HG03045 (cell line): Measurements from ENCODE around the gene ARL8A.
"Not testable (repeated sequence)": the region's sequence is repeated elsewhere in the genome, so short reads cannot be mapped to it uniquely, and the experiment has no call there.

ENCODE experiments used
- ATAC-seq: cut with Tn5 transposase; IDR thresholded peaks from one replicate; pipeline ENCODE4 v1.9.1; 2021; ENCODE audit warnings: mild to moderate bottlenecking, moderate library complexity; ENCODE audit not compliant: unreplicated experiment

Gene ARL8A

DNA sequence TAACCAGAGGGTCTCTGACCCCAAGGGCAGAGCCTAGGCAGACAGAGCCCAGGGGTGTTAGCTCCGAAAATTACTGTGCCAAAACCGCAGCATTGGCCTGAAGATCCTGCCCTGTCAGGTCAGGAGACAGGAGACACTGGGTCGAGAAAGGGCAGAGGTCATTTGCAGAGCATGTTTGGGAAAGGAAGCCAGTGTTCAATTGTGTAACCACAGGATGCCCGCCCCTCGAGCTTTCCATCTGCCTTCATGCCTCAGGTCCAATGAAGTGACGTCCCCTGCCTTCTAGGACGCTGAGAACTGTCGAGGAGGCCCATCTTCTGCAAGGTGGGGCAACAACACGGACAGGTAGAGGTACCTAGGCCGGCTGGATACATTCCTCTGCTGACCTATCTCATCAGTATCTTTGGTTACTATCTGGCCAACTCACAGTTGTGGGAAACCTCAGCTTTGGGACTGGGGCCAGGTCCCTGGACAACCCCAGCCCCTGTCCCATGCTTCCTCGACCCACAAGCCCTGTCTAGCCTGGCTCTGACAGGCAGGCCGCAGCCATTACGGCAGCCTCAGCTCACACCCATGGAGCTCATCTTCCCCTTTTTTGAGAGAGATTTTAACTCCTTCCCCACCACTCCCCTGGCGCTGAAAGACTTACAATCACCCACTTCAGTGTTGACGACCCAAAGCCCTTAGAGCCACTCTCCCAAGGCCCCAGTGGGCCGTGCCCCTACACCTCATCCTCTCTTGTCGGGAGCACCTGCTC is 1.3 kb downstream of the ARL8A start:
- peak; percentile 7 for ATAC-seq

DNA sequence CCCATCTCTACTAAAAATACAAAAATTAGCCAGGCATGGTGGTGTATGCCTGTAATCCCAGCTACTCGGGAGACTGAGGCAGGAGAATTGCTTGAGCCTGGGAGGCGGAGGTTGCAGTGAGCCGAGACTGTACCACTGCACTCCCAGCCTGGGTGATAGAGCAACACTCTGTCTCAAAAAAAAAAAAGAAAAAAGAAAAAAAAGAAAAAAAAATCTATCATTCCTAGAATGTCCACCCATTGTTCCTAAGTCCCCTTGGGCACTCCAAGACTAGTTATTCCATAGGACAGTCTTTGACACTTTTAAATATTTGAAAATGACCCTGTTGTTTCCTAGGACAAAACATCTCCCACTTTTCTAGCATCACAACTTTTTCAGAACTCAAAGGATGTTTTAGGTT is 3.1 kb downstream of the ARL8A start:
- ATAC-seq = not testable (repeated sequence)

DNA sequence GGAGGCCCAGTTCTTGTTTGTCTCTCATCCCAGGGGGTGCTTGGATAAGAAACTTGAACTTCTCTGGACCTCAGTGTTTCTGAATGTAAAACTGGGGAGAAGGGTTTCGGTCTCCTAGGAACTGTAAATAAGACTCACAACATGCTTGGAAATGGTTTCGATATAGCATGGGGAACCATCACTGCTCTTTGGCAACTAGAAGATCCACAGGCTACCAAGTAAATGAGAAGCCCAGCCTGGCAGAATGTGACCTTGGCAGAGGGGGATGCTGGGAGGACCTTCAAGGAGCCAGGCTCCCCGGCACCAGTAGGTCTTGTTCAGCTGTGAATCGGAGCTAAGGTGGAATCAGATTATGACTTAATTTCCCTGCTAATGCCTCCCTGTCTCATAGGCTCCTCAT is 3.7 kb downstream of the ARL8A start:
- ATAC-seq = no peak

DNA sequence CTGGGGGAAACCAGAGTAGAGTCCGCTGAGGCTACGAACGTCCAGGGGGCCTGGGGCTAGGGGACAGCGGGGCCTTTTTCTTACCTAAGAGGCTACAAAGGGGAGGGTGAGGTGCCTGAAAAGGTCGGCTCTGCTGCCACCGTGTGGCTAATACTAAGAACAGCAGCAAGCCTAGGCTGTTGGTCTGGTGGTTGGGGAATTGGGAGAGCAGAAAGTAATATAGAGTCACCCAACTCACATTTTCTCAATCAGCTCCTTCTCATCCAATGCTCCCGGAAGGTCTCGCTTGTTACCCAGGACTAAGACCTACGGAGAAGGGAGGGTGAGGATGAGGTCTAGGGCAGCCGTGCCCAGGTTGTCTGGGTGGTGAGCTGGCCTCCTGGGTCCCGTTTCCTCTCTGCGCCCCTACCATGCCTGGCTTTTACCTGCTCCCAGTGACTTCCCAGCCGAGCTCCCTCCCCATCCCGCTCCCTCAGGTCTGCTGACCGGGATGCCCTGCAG is 9.3 kb downstream of the ARL8A start:
- peak; percentile 53 for ATAC-seq

DNA sequence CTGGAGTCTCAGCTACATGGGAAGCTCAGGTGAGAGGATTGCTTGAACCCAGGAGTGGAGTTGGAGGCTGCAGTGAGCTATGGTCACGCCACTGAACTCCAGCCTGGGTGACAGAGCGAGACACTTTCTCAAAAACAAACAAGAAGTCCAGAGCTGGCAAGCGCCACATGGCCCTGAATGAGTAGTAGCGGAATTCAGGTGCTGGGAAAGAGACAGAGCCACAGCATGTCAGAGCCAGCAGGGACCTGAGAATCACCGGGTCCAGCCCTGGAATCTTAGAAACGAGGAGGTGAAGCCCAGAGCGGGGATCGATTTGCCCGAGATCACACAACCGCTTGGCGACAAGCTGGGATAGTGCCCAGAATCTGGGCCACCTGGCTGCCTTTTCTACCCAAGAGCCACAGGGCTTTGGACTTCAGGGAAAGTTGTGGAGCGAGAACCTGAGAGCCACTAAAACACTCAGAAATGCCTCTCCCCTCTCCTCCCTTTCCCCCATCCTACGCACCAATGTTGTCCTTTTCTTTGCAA is 9.8 kb downstream of the ARL8A start:
- ATAC-seq = no peak

DNA sequence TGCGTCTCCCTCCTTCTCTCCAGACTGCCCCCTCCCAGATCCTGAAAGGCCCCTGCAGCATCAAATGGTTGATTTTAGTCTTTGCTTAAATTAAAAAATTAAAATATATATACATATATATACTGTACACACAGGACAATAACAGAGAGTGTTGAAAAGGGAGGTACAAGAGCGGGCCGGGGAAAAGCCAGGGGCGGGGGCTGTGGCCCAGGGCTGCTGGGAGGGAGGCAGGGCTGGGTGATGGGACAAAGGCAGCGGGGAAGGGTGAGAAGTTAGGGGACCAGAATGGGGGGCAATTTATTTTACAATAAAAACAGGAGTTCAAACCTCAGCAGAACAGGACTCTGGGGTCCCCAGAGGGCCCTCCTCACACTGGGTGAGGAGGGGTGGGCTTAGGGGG is 10.5 kb downstream of the ARL8A start:
- no peak for ATAC-seq

DNA sequence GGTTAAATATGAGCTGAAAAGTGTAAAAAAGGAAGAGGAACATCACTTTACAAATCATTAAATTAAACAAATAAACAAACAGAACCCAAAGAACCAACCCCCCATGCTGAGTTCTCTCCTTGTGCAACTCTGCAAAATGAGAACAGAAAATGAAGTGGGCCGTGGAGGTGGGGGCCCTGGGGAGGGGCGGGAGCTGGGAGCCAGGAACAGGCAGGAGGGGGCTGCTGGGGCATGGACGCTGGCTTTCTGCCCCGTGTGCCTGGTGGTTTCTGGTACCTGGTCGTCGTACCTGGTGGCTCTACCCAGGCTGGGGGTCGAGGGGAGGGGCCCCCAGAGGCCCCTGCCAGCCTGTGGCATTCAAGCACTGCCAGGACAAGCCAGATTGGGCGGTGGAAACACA is 11.0 kb downstream of the ARL8A start:
- ATAC-seq = no peak

DNA sequence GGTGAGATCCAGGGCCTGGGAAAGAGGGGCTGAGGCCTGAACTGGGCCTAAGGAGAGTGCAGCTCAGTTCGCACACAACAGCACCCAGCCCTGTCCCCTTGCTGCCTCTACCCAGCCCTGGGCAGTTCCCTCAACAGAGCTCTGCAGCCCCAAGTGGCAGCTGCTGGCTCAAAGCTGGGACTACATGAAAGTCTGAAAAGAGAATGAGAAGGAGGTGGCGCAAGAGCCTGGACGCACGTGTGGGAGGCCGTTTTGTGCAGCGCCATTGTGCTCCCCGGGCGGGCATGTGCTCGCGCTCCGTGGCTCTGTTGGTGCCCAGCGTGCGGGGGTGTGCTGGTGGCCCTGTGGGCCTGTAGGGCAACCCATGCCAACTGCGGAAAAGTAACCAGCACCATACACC is 11.5 kb downstream of the ARL8A start:
- ATAC-seq = no peak

DNA sequence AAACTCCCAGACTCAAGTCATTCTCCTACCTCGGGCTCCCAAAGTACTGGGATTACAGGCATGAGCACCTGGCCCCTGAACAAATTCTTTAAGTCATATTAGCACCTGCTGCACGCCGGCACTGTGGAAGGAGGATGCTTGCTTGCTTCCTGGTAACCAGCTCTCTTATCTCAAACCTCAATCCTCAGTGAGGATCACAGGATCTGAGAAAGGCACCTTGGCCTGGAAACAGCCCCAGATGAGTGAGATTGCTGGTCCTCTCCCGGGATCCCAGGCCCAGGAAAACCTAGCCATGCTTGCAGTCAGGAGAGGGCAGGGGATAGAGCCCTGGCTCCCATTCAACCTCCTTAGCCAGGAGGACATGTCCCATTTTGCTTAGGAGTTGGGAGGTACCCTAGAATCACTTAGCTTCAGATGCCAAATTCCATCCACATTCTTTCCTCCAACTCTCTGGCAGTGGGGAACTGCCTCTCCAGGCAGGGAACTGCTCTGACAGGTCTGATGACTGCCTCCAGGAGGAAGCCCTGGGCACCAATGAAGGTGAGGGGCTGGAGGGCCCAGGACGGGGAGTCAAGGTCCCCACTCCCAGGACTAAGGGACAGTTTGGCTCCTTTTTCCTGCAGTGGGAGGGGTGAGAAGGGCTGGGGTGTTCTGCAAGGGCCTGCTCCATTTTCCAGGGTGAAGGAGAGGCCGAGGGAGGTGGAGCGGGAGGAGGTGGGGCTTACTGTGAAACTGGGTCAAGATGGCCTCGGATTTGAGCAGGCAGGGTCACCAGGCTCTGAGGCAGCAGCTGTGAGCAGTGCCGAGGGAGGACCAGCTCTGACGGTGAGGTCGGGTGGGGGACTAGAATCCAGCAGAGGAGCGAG is 12.3 kb downstream of the ARL8A start:
- ATAC-seq = no peak

DNA sequence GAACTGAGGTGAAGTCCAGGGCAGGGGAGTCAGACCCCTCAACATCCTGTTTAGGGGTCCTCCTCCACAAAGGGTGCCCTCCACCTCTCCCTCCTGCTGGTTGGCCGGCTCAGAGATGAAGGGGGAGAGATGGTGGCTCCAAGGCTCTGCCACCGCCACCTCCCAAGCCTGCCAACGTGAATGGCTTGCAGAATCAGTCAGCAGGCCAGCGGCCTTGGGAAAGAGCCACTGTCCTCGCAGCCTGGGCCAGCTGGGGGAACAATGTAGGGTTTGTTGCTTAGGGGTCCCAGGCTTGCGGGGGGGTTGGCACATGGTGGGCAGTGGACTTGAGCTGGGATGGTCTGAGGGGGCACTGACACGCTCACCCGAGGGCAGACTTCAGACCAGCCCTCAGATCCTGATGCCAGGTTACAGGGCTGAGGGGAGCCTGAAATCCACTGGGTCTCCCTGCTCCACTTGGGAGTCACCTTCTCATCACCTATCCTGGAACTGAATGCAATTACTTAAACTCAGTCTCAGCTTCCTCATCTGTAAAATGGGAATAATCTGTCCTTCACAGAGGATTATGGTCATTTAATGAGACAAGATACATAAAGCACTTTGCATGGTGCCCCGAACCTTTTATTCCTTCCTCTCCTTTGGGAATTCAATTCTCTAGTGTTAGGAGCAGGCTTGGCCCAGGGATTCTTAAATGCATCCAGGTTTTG is 13.6 kb downstream of the ARL8A start:
- no peak for ATAC-seq

DNA sequence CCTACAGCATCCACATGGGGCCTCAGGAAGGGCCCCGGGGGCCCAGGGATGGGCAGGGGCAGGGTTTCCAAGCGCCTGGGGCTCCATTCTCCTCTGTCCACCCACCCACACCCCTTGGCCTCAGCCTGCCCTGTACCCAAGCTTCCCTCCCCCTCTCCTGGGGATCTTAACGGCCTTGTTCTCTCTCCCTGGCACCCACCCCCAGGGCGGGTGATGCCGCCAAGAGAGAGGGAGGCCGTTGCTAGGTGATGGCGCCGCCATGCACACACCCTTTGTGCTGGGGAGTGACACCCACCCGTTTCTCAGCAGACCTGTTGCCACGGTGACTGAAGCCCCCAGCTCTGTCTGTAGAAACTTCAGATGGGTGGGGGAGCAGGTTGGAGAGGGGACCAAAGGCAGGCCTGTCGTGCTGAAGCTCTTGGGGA is 14.2 kb downstream of the ARL8A start:
- no peak for ATAC-seq

DNA sequence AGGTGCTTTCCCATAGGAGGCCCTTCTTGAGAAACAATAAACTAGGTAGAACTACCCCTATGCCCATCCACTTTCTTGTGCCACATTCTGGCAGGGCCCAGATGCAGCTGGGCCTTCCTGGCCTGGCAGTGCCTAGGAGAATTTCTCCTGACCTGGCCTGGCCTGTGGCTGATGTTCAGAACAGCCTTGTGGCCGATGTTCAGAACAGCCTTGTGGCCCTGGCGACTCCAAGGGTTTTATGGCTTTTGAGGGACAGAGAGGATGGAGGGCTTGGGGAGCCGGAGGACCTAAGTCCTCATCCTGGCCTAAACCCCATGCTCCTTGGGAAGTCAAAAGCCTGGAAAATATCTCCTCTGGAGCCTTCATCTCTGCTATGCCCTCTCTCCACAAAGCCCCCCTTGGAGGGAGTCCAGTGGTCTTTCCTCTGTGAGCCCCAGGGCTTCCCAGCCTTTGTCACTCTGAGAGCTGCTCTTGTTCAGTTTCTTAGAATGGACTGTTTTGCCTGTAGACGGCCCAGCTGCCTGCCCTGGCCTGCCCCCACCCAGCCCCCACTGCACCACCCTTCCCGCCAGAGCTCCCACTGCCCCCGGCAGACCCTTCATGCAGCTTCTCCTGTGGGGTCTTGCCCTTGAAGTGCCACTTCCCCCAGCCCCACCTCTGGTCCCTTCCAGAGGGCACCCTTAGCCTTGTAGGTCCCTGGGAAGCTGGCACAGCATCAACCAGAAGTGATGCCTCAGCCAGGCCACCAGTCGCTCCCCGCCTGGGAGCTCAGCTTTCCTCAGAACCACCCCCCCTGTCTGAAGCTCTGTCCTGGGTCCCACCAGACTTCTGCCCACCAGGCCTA is 14.9 kb downstream of the ARL8A start:
- no peak for ATAC-seq

DNA sequence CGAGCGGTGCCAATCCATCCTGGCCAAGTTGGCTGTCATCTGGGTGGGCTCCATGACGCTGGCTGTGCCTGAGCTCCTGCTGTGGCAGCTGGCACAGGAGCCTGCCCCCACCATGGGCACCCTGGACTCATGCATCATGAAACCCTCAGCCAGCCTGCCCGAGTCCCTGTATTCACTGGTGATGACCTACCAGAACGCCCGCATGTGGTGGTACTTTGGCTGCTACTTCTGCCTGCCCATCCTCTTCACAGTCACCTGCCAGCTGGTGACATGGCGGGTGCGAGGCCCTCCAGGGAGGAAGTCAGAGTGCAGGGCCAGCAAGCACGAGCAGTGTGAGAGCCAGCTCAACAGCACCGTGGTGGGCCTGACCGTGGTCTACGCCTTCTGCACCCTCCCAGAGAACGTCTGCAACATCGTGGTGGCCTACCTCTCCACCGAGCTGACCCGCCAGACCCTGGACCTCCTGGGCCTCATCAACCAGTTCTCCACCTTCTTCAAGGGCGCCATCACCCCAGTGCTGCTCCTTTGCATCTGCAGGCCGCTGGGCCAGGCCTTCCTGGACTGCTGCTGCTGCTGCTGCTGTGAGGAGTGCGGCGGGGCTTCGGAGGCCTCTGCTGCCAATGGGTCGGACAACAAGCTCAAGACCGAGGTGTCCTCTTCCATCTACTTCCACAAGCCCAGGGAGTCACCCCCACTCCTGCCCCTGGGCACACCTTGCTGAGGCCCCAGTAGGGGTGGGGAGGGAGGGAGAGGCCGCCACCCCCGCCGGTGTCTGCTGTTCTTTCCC is 16.5 kb downstream of the ARL8A start:
- ATAC-seq = no peak

DNA sequence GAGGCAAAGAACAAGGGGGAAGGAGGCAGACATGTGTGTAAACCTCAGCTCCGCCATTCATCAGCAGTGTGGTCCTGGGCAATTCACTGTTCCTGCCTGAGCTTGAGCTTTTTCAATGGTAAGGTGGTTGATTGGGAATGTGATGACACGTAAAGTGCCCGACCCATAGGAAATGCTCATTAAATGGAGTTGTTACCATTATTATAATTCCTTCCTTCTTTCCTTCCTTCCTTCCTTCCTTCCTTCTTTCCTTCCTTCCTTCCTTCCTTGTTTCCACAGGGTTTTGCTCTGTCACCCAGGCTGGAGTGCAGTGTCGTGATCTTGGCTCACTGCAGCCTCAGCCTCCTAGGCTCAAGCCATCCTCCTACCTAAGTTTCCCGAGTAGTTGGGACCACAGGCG is 17.5 kb downstream of the ARL8A start:
- ATAC-seq = no peak

DNA sequence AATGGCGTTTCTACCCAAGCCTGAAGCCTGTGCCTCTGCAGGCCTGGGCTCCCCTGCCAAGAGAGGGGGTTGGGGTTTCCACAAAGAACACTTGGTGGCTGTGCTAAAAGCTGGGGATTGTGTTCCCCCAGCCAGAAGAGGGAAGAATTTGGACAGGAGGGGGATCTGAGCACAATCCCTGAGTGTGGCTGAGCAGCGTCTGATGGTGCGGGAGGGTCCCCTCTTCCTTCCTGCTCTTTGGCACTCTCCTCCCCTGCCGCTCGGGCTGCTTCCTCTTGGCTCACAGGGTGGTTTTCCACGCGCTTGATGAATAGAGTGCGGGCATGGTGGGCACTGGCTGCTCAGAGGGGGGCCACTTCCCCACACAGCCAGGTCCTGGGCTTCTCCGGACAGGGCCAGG is 18.1 kb downstream of the ARL8A start:
- no peak for ATAC-seq

DNA sequence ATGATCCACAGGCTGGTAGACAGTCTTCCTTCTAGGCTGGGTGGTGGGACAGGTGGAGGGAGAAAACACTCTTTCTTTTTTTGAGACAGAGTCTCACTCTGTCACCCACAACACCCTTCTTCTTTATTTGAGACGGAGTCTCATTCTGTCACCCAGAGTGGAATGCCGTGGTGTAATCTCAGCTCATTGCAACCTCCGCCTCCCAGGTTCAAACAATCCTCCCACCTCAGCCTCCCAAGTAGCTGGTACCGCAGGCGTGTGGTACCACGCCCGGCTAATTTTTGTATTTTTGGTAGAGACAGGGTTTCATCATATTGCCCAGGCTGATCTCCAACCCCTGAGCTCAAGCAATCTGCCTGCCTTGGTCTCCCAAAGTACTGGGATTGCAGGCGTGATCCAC is 18.9 kb downstream of the ARL8A start:
- ATAC-seq = no peak

DNA sequence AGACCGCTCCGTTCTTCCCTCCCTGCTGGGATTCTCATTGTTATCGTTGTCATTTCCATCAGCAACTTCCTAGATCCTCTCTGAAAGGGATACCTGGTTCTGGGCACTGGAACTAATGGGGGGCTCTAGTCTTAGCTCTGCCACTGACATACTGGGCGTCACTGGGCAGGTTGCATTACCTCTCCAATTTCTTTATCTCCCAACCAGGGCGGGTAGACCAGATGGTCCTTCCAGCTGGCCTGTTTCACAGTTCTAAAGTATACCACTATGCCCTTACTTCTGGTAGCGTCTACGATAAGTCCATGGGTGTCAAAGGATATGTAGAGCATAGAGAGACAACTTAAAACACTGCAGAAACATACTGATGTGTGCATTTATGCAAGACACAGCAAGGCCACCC is 20.4 kb downstream of the ARL8A start:
- ATAC-seq = no peak

DNA sequence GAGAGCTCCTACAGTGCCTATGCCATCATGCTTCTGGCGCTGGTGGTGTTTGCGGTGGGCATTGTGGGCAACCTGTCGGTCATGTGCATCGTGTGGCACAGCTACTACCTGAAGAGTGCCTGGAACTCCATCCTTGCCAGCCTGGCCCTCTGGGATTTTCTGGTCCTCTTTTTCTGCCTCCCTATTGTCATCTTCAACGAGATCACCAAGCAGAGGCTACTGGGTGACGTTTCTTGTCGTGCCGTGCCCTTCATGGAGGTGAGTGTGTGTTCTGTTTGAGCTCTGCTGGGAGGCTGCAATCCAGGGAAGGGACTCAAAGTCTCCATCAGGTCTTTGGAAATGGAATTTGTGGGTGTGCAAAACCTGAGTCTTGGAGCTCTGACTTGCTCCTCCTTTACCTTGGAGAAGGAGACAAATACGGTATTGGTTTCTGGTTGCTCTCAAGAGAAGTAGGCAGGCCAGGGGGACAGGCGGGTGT is 21.2 kb downstream of the ARL8A start:
- ATAC-seq = no peak

DNA sequence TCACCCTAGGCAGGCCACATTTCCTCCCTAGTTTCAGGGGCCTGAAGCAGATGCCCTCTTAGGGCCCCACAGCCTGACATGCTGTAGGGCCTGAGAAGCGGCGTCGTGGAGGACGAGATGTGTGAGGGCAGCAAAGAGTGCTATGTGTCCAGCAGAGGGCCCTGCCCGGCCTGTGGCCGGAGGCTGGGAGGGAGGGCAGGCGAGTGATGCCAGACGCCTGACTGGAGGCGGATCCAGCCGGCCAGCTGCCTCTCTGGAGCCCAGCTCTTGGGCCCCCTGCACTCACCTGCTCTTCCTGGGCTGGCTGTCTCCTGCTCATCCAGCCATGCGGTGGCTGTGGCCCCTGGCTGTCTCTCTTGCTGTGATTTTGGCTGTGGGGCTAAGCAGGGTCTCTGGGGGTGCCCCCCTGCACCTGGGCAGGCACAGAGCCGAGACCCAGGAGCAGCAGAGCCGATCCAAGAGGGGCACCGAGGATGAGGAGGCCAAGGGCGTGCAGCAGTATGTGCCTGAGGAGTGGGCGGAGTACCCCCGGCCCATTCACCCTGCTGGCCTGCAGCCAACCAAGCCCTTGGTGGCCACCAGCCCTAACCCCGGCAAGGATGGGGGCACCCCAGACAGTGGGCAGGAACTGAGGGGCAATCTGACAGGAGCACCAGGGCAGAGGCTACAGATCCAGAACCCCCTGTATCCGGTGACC is 21.8 kb downstream of the ARL8A start, which contains the start of gene GPR37L1:
Gene GPR37L1, plus strand, starts transcription at position 279 of the 697 bp plus-strand sequence. Its CDS starts 47 bp downstream, at position 326.
- ATAC-seq = no peak
